ENCODE results near the gene MAPK10.

MAPK10 gene

GRCh38 chr4:86015412-86016350, 344.2 kb downstream of the MAPK10 start:
- TF ChIP-seq TAF1 (IDR thresholded peaks at IDR 0.05; ENCODE audit: low read depth, low read length) (no peak), POLR2A (IDR thresholded peaks at IDR 0.05; ENCODE audit: low read depth, low read length) (no peak), POU2F2 (IDR thresholded peaks at IDR 0.05; ENCODE audit: low read depth, low read length) (no peak), PAX5 (IDR thresholded peaks at IDR 0.05; ENCODE audit: insufficient read depth, low read length, severe bottlenecking) (no peak), POLR2AphosphoS5 (IDR thresholded peaks at IDR 0.05; ENCODE audit: low read depth, low read length) (no peak), SPI1 (IDR thresholded peaks at IDR 0.05; ENCODE audit: low read depth, low read length) (no peak)
- no peak for FAIRE-seq
- DNase-seq (ENCODE audit: insufficient read length, low spot score), result no peak

GRCh38 chr4:86014599-86014998, 345.3 kb downstream of the MAPK10 start:
- DNase-seq (ENCODE audit: insufficient read length, low spot score) (no peak), FAIRE-seq (no peak)
- TF ChIP-seq POLR2AphosphoS5 (IDR thresholded peaks at IDR 0.05; ENCODE audit: low read depth, low read length), result no peak
- TF ChIP-seq SPI1 (IDR thresholded peaks at IDR 0.05; ENCODE audit: low read depth, low read length), result no peak
- no peak for TF ChIP-seq TAF1 (IDR thresholded peaks at IDR 0.05; ENCODE audit: low read depth, low read length)

- FAIRE-seq (no peak), DNase-seq (ENCODE audit: insufficient read length, low spot score) (no peak)
- TF ChIP-seq POLR2AphosphoS5 (IDR thresholded peaks at IDR 0.05; ENCODE audit: low read depth, low read length), result no peak
- no peak for TF ChIP-seq POLR2A (IDR thresholded peaks at IDR 0.05; ENCODE audit: low read depth, low read length)
- no peak for TF ChIP-seq TAF1 (IDR thresholded peaks at IDR 0.05; ENCODE audit: low read depth, low read length)
- TF ChIP-seq SPI1 (IDR thresholded peaks at IDR 0.05; ENCODE audit: low read depth, low read length), result no peak
- no peak for TF ChIP-seq POU2F2 (IDR thresholded peaks at IDR 0.05; ENCODE audit: low read depth, low read length)
- no peak for TF ChIP-seq PAX5 (IDR thresholded peaks at IDR 0.05; ENCODE audit: insufficient read depth, low read length, severe bottlenecking)
These were observed 346.2 kb downstream of the MAPK10 start for GRCh38 chr4:86013621-86014020.

- no peak for FAIRE-seq
- no peak for TF ChIP-seq POLR2AphosphoS5 (IDR thresholded peaks at IDR 0.05; ENCODE audit: low read depth, low read length)
- TF ChIP-seq SPI1 (IDR thresholded peaks at IDR 0.05; ENCODE audit: low read depth, low read length), result no peak
- no peak for TF ChIP-seq POLR2A (IDR thresholded peaks at IDR 0.05; ENCODE audit: low read depth, low read length)
- TF ChIP-seq POU2F2 (IDR thresholded peaks at IDR 0.05; ENCODE audit: low read depth, low read length), result no peak
- TF ChIP-seq TAF1 (IDR thresholded peaks at IDR 0.05; ENCODE audit: low read depth, low read length), result no peak
- no peak for DNase-seq (ENCODE audit: insufficient read length, low spot score)
These were observed 348.7 kb downstream of the MAPK10 start for GRCh38 chr4:86011117-86011516.

- FAIRE-seq, result no peak
These were observed 352.8 kb downstream of the MAPK10 start for GRCh38 chr4:86007042-86007441.

GRCh38 chr4:86006057-86006456, 353.8 kb downstream of the MAPK10 start:
- DNase-seq (ENCODE audit: insufficient read length, low spot score) (no peak), FAIRE-seq (no peak)
- TF ChIP-seq PAX5 (IDR thresholded peaks at IDR 0.05; ENCODE audit: insufficient read depth, low read length, severe bottlenecking) (no peak), POLR2AphosphoS5 (IDR thresholded peaks at IDR 0.05; ENCODE audit: low read depth, low read length) (no peak), TAF1 (IDR thresholded peaks at IDR 0.05; ENCODE audit: low read depth, low read length) (no peak), POU2F2 (IDR thresholded peaks at IDR 0.05; ENCODE audit: low read depth, low read length) (no peak), POLR2A (IDR thresholded peaks at IDR 0.05; ENCODE audit: low read depth, low read length) (no peak), SPI1 (IDR thresholded peaks at IDR 0.05; ENCODE audit: low read depth, low read length) (no peak)

More at GRCh38 chr4:86007042-86007441, 352.8 kb downstream of the MAPK10 start:
- no peak for TF ChIP-seq POLR2AphosphoS5 (IDR thresholded peaks at IDR 0.05; ENCODE audit: low read depth, low read length)
- no peak for TF ChIP-seq POU2F2 (IDR thresholded peaks at IDR 0.05; ENCODE audit: low read depth, low read length)
- no peak for TF ChIP-seq PAX5 (IDR thresholded peaks at IDR 0.05; ENCODE audit: insufficient read depth, low read length, severe bottlenecking)
- no peak for TF ChIP-seq TAF1 (IDR thresholded peaks at IDR 0.05; ENCODE audit: low read depth, low read length)
- DNase-seq (ENCODE audit: insufficient read length, low spot score), result no peak

- no peak for FAIRE-seq
- no peak for DNase-seq (ENCODE audit: insufficient read length, low spot score)
- no peak for TF ChIP-seq POU2F2 (IDR thresholded peaks at IDR 0.05; ENCODE audit: low read depth, low read length)
- TF ChIP-seq SPI1 (IDR thresholded peaks at IDR 0.05; ENCODE audit: low read depth, low read length), result no peak
- no peak for TF ChIP-seq TAF1 (IDR thresholded peaks at IDR 0.05; ENCODE audit: low read depth, low read length)
- TF ChIP-seq POLR2AphosphoS5 (IDR thresholded peaks at IDR 0.05; ENCODE audit: low read depth, low read length), result no peak
- no peak for TF ChIP-seq PAX5 (IDR thresholded peaks at IDR 0.05; ENCODE audit: insufficient read depth, low read length, severe bottlenecking)
- TF ChIP-seq POLR2A (IDR thresholded peaks at IDR 0.05; ENCODE audit: low read depth, low read length), result no peak
These were observed 355.8 kb downstream of the MAPK10 start for GRCh38 chr4:86004030-86004429.

- FAIRE-seq (no peak), DNase-seq (ENCODE audit: insufficient read length, low spot score) (no peak)
These were observed 358.3 kb downstream of the MAPK10 start for GRCh38 chr4:86001591-86001990.

GRCh38 chr4:85995361-85995760, 364.5 kb downstream of the MAPK10 start:
- peak; percentile 28 for FAIRE-seq
- TF ChIP-seq POU2F2 (IDR thresholded peaks at IDR 0.05; ENCODE audit: low read depth, low read length) (no peak), POLR2AphosphoS5 (IDR thresholded peaks at IDR 0.05; ENCODE audit: low read depth, low read length) (no peak), PAX5 (IDR thresholded peaks at IDR 0.05; ENCODE audit: insufficient read depth, low read length, severe bottlenecking) (no peak), TAF1 (IDR thresholded peaks at IDR 0.05; ENCODE audit: low read depth, low read length) (no peak), POLR2A (IDR thresholded peaks at IDR 0.05; ENCODE audit: low read depth, low read length) (no peak)
- DNase-seq (ENCODE audit: insufficient read length, low spot score), result no peak

More at GRCh38 chr4:86001591-86001990, 358.3 kb downstream of the MAPK10 start:
- TF ChIP-seq TAF1 (IDR thresholded peaks at IDR 0.05; ENCODE audit: low read depth, low read length) (no peak), POLR2A (IDR thresholded peaks at IDR 0.05; ENCODE audit: low read depth, low read length) (no peak), POLR2AphosphoS5 (IDR thresholded peaks at IDR 0.05; ENCODE audit: low read depth, low read length) (no peak), PAX5 (IDR thresholded peaks at IDR 0.05; ENCODE audit: insufficient read depth, low read length, severe bottlenecking) (no peak), POU2F2 (IDR thresholded peaks at IDR 0.05; ENCODE audit: low read depth, low read length) (no peak), SPI1 (IDR thresholded peaks at IDR 0.05; ENCODE audit: low read depth, low read length) (no peak)
